ENCODE data around the gene SORCS2. TPM values are rescaled to one million over a fixed set of nuclear protein-coding genes. Genes with fewer than 3 reads are reported as not detected.

The SORCS2 gene
- total RNA-seq, 1 donor from 2014 or later, result 29.5 TPM

DNA sequence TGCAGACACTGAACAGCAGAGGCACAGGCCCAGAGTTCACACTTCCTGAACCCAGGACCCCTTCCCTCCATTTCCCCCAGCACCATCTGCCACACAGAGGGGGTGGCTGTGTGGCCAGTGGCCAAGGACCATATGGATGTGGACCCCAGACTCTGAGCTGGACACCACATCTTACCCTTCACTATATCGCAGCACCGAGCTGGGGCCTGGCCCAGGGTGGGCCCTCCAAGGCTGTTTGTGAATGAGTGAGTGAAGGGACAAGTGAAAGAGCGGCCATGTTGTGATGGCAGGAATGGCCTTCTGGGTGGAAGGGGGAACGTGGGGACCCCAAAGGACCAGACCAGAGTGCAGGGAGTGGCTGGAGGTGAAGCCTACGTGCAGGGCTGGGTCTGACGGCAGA, 498.7 kb downstream of the SORCS2 start:
- peaks cover 6% of the 10 kb centered on the region for H3K4me1 Mint-ChIP-seq (ENCODE audit: low read depth, unreplicated experiment)
- peaks cover 3% of the 10 kb centered on the region for H3K27me3 Mint-ChIP-seq (ENCODE audit: unreplicated experiment)
- no peak overlapping the region for H3K4me3 Mint-ChIP-seq (ENCODE audit: unreplicated experiment)
- H3K9me3 Mint-ChIP-seq (ENCODE audit: unreplicated experiment), result peaks cover 9% of the 10 kb centered on the region
- H3K36me3 Mint-ChIP-seq (ENCODE audit: unreplicated experiment), result no peaks in the 10 kb centered on the region
- DNase-seq, result peak; percentile 8
- no peak overlapping the region for H3K27ac Mint-ChIP-seq (ENCODE audit: unreplicated experiment)
- TF ChIP-seq, protein P1, sequence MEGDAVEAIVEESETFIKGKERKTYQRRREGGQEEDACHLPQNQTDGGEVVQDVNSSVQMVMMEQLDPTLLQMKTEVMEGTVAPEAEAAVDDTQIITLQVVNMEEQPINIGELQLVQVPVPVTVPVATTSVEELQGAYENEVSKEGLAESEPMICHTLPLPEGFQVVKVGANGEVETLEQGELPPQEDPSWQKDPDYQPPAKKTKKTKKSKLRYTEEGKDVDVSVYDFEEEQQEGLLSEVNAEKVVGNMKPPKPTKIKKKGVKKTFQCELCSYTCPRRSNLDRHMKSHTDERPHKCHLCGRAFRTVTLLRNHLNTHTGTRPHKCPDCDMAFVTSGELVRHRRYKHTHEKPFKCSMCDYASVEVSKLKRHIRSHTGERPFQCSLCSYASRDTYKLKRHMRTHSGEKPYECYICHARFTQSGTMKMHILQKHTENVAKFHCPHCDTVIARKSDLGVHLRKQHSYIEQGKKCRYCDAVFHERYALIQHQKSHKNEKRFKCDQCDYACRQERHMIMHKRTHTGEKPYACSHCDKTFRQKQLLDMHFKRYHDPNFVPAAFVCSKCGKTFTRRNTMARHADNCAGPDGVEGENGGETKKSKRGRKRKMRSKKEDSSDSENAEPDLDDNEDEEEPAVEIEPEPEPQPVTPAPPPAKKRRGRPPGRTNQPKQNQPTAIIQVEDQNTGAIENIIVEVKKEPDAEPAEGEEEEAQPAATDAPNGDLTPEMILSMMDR (IDR thresholded peaks at IDR 0.05; ENCODE audit: partially characterized antibody, unreplicated experiment), result no peak

DNA sequence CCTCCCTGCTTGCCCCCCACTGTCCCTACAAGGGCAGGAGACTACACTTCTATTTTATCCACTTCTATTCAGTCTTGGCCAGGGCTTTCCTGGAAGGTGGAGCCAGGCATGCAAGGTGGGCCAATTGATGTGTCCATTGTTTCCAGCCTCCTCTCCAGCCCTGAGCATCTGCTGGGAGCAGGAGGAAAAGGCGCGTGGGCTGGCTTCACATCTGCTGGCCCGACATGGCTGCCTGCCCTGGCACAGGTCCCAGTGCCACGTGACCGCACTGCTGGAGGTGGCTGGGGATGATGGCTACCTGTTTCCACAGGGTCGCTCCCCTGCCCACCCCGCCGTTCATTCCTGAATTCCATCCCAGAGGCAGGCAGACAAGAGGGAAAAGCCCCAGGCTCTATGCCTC, 499.6 kb downstream of the SORCS2 start:
- H3K4me1 Mint-ChIP-seq (ENCODE audit: low read depth, unreplicated experiment), result peaks cover 11% of the 10 kb centered on the region
- TF ChIP-seq, protein P1 (IDR thresholded peaks at IDR 0.05; ENCODE audit: partially characterized antibody, unreplicated experiment), result no peak
- peaks cover 8% of the 10 kb centered on the region for H3K9me3 Mint-ChIP-seq (ENCODE audit: unreplicated experiment)
- H3K27me3 Mint-ChIP-seq (ENCODE audit: unreplicated experiment), result peaks cover 7% of the 10 kb centered on the region
- no peak overlapping the region for H3K4me3 Mint-ChIP-seq (ENCODE audit: unreplicated experiment)
- H3K27ac Mint-ChIP-seq (ENCODE audit: unreplicated experiment), result no peak overlapping the region
- DNase-seq, result peak; percentile 17
- H3K36me3 Mint-ChIP-seq (ENCODE audit: unreplicated experiment), result no peaks in the 10 kb centered on the region

DNA sequence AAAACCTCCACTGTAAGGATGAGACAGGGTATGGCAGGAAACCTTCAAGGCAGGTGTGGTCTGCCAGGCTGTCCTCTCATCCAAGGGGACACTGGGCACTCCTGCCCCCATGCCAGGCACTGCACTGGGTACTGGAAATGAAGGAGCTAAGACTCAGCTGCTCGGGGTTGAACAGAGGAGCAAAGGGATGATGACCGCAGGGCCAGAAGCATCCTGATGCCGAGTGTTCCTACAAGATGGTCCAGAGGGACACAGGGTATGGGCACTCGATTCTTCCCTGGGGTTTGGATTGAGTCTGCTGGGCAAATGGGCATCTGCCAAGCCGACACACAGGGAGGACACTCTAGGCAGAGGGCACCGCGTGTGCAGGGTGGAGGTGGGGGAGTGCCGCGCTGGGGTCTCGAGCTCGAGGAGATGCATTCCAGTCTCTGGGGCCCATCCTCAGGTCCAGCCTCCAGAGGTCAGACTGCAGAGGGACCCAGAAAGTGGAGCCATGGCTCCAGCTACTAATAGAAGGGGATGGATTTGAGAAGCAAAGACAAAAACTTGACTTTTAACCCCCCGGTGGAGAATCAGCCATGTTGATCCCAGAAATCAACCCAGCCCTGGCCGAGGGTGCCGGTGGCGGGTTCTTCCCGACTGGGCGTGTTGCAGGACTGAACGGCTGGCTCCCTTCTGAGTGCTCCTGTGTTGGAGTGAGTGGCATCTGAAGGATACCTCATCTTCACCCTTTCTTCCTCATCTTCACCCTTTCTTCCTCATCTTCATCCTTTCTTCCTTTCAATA, 500.3 kb downstream of the SORCS2 start:
- TF ChIP-seq, protein P1 (IDR thresholded peaks at IDR 0.05; ENCODE audit: partially characterized antibody, unreplicated experiment), result no peak
- no peaks in the 10 kb centered on the region for H3K36me3 Mint-ChIP-seq (ENCODE audit: unreplicated experiment)
- H3K4me3 Mint-ChIP-seq (ENCODE audit: unreplicated experiment), result no peak overlapping the region
- H3K4me1 Mint-ChIP-seq (ENCODE audit: low read depth, unreplicated experiment), result peaks cover 18% of the 10 kb centered on the region
- H3K27ac Mint-ChIP-seq (ENCODE audit: unreplicated experiment), result no peak overlapping the region
- DNase-seq, result no peak
- peaks cover 13% of the 10 kb centered on the region for H3K9me3 Mint-ChIP-seq (ENCODE audit: unreplicated experiment)
- peaks cover 11% of the 10 kb centered on the region for H3K27me3 Mint-ChIP-seq (ENCODE audit: unreplicated experiment)

DNA sequence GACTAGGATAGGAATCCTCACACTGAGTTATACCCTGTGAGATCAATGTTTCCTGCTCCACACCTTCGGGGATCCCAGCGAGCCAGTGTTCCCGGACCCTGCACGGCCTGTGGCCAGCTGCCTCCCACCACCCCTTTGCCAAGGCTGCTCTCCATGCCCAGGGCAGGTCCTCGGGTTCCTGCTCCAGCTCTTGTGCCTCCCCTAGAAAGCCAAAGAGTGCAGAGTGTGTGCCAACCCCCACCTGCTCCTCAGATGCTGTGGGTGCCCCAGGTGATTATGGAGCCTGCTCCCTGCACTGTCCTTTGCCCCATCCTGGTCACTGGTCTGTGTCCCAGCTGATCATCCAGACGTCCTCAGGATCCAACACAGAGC, 500.9 kb downstream of the SORCS2 start:
- Mint-ChIP-seq H3K4me1 (ENCODE audit: low read depth, unreplicated experiment) (peaks cover 21% of the 10 kb centered on the region), H3K36me3 (ENCODE audit: unreplicated experiment) (no peaks in the 10 kb centered on the region), H3K27me3 (ENCODE audit: unreplicated experiment) (peaks cover 11% of the 10 kb centered on the region), H3K4me3 (ENCODE audit: unreplicated experiment) (no peak overlapping the region), H3K9me3 (ENCODE audit: unreplicated experiment) (peaks cover 17% of the 10 kb centered on the region), H3K27ac (ENCODE audit: unreplicated experiment) (no peak overlapping the region)
- TF ChIP-seq, protein P1 (IDR thresholded peaks at IDR 0.05; ENCODE audit: partially characterized antibody, unreplicated experiment), result no peak
- peak; percentile 12 for DNase-seq

DNA sequence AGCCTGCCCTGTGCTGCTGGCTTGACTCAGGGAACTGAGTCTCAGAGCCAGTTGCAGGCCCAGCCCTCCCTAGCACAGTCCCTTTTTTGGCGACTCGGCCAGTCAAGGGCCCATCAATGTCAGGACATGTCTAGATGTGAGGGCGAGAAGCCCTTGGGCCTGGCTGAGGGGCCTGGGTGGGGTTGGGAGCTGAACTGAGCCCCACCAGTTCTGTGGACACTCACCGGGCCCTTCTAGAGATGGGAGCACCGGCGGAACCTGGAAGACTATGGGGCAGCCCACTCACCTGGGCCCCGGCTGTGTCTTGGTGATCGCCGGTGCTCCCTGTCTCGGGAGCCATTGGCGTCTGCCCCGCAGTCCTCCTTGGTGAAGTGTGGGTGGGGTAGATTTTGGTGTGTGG, 501.4 kb downstream of the SORCS2 start:
- Mint-ChIP-seq H3K36me3 (ENCODE audit: unreplicated experiment) (no peaks in the 10 kb centered on the region), H3K9me3 (ENCODE audit: unreplicated experiment) (peaks cover 21% of the 10 kb centered on the region), H3K27me3 (ENCODE audit: unreplicated experiment) (peaks cover 14% of the 10 kb centered on the region), H3K4me3 (ENCODE audit: unreplicated experiment) (no peak overlapping the region), H3K4me1 (ENCODE audit: low read depth, unreplicated experiment) (peaks cover 26% of the 10 kb centered on the region), H3K27ac (ENCODE audit: unreplicated experiment) (no peak overlapping the region)
- peak; percentile 14 for DNase-seq
- TF ChIP-seq, protein P1 (IDR thresholded peaks at IDR 0.05; ENCODE audit: partially characterized antibody, unreplicated experiment), result no peak
